ENCODE measurements around the gene C1QTNF6. TPM values are rescaled to one million over a fixed set of nuclear protein-coding genes. Genes with fewer than 3 reads are reported as not detected.
A peak's percentile ranks its signal among the peaks of the same experiment; 100 is the strongest.

The C1QTNF6 gene
- total RNA-seq, 2 experiments from 2014 or later = 7.6 to 8.3 TPM

DNA sequence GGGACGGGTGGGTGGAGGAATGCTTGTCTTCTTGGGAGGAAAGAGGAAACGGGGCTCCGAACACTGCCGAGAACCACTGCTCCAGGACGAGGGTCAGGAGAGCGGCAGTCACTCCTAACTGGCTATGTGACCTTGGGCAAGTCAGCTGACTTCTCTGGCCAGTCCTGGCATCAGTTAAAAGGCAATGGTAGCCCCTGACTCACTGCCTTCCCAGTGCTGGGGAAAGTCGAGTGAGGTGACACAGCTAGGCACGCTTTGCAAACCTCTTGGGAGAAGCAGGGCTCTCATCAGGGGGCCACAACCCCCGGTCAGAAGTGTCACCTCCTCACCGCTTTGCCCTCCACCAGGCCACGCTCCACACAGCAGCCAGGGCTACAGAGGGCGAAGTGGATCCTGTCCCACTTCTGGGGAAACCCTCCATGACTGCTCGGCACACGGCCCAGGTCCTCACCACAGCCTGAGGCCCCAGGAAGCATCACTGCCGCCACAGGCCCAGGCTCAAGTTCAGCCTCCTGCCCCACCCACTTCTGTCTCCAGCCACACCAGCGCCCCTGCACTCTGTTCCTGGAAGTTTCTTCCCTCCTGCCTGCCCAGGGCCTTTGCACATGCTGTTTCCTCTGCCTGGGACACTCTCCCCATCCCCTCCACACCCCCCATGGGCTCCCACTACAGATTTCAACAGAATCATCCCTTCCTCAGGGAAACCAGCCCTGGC is 54.6 kb downstream of the C1QTNF6 start:
- DNase-seq = no peak
- CTCF ChIA-PET = interaction anchor here (1.7 kb wide), 1 partner anchor 10 kb away, joined by 11 read pairs; no protein-coding TSS in a partner anchor
- peaks cover 37% of the 10 kb centered on the region for H3K4me1 Mint-ChIP-seq
- POLR2A ChIA-PET = no interaction called here
- H3K4me3 Mint-ChIP-seq = no peak overlapping the region
- H3K27me3 Mint-ChIP-seq = no peaks in the 10 kb centered on the region
- peaks cover 63% of the 10 kb centered on the region for H3K36me3 Mint-ChIP-seq (ENCODE audit: low read depth)
- peak overlapping the region; percentile 62 for H3K27ac Mint-ChIP-seq
- H3K9me3 Mint-ChIP-seq = no peaks in the 10 kb centered on the region

DNA sequence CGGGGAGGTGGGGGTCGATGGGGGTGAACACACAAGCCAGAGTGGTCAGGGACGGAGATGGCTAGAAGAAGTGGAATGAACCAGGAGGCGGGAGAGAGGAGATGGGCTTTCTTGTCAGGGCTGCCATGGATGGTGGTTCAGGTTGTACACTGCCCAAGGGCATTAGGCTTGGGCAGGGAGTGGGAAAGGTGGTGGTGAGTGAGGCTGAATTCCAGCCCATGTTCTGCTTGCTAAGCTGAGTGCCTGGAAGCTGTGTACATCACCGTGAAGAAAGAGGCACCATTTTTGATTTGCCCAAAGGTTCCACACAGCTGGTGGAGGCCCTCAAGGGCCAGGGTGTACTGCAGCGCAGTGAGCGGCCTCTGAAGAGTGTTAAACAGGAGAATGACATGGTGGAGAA is 55.3 kb downstream of the C1QTNF6 start:
- ChIA-PET POLR2A (no interaction called here), CTCF (interaction anchor here (1.4 to 1.7 kb wide), 2 partner anchors 9 to 67 kb away, joined by 6 to 11 read pairs; no protein-coding TSS in a partner anchor)
- no peak overlapping the region for H3K4me3 Mint-ChIP-seq
- H3K4me1 Mint-ChIP-seq = peaks cover 32% of the 10 kb centered on the region
- no peaks in the 10 kb centered on the region for H3K27me3 Mint-ChIP-seq
- DNase-seq = no peak
- H3K9me3 Mint-ChIP-seq = no peaks in the 10 kb centered on the region
- H3K27ac Mint-ChIP-seq = peak overlapping the region; percentile 29
- H3K36me3 Mint-ChIP-seq (ENCODE audit: low read depth) = peaks cover 56% of the 10 kb centered on the region

Other genes with a start within 250 kb of the C1QTNF6 start
- 1 to 10 TPM; 2.4 to 3.4 TPM for gene TST, start 168.8 kb downstream of the C1QTNF6 start, total RNA-seq
- 10 to 100 TPM; 15.6 to 18.8 TPM for gene MPST, start 168.5 kb downstream of the C1QTNF6 start, total RNA-seq
- gene KCTD17, start 136.5 kb downstream of the C1QTNF6 start, total RNA-seq = 10 to 100 TPM; 25.7 to 29.7 TPM
- gene TMPRSS6, start 78.5 kb downstream of the C1QTNF6 start, total RNA-seq = under 1 TPM; 0.50 to 0.73 TPM
- 100 to 1,000 TPM; 100 to 115 TPM for gene IL2RB, start 38.3 kb downstream of the C1QTNF6 start, total RNA-seq
- gene SSTR3, start 24.2 kb upstream of the C1QTNF6 start, total RNA-seq = 10 to 100 TPM; 10.1 to 10.2 TPM
- 1,000 to 10,000 TPM; 1,015 to 1,117 TPM for gene RAC2, start 56.0 kb upstream of the C1QTNF6 start, total RNA-seq
- gene CYTH4, start 94.3 kb upstream of the C1QTNF6 start, total RNA-seq = 100 to 1,000 TPM; 106 to 110 TPM
- gene ELFN2, start 239.2 kb upstream of the C1QTNF6 start, total RNA-seq = under 1 TPM; 0.10 to 0.23 TPM

All from activated CD4-positive, alpha-beta T cell treated with anti-CD3 and anti-CD28 coated beads, Interleukin-2, amount 10 ng/mL, durations not matched to agents 7 days and 5 days (primary cell).